Mesothelial cell of epicardium (in vitro differentiated cells): Measurements from ENCODE around the gene SLC16A10. TPM values are rescaled to one million over a fixed set of nuclear protein-coding genes. Genes with fewer than 3 reads are reported as not detected.

ENCODE experiments used
- DNase-seq, 2 experiments: peaks; one replicate each; pipeline ENCODE4 v3.0.0; 2021; ENCODE audit warnings: low spot score in 2 of 2; ENCODE audit not compliant: unreplicated experiment in 2 of 2
- H3K27ac Mint-ChIP-seq: 2 replicates; pipeline ENCODE4 v1.8.0; 2021; ENCODE audit warnings: mixed read lengths
- H3K27me3 Mint-ChIP-seq: 2 replicates; pipeline ENCODE4 v1.8.0; 2021; ENCODE audit warnings: low read depth, mixed read lengths
- H3K36me3 Mint-ChIP-seq: 2 replicates; pipeline ENCODE4 v1.8.0; 2021; ENCODE audit warnings: mixed read lengths
- H3K4me1 Mint-ChIP-seq: 2 replicates; pipeline ENCODE4 v1.8.0; 2021; ENCODE audit warnings: mixed read lengths
- H3K4me3 Mint-ChIP-seq: 2 replicates; pipeline ENCODE4 v1.8.0; 2021; ENCODE audit warnings: mild to moderate bottlenecking, moderate library complexity, mixed read lengths
- H3K9me3 Mint-ChIP-seq: 2 replicates; pipeline ENCODE4 v1.8.0; 2021; ENCODE audit warnings: mixed read lengths
- CTCF ChIP-seq: fragments of 200-600 bp; sonication (generic); IDR thresholded peaks from one replicate; pipeline ENCODE4 v1.5.0; 2021; ENCODE audit warnings: antibody characterized with exemption; ENCODE audit not compliant: unreplicated experiment
- total RNA-seq: library from RNA; stranded (reverse); gene quantifications from 3 replicates; pipeline ENCODE4 v1.2.1, GENCODE V29; 2021

The SLC16A10 gene
- total RNA-seq, 1 donor from 2014 or later: 18.0 TPM

GRCh38 chr6:111068866-111069234 is 18.5 kb upstream of the SLC16A10 start:
- no peaks in the 10 kb centered on the region for H3K27me3 Mint-ChIP-seq
- peaks cover 9% of the 10 kb centered on the region for H3K9me3 Mint-ChIP-seq
- peak overlapping the region; percentile 77 for H3K27ac Mint-ChIP-seq
- H3K4me1 Mint-ChIP-seq: peaks cover 38% of the 10 kb centered on the region
- no peak for DNase-seq
- H3K4me3 Mint-ChIP-seq: no peak overlapping the region
- TF ChIP-seq CTCF: no peak
- H3K36me3 Mint-ChIP-seq: peaks cover 4% of the 10 kb centered on the region

- peaks cover 44% of the 10 kb centered on the region for H3K4me1 Mint-ChIP-seq
- no peak for DNase-seq
- peaks cover 2% of the 10 kb centered on the region for H3K9me3 Mint-ChIP-seq
- H3K36me3 Mint-ChIP-seq: no peaks in the 10 kb centered on the region
- TF ChIP-seq CTCF: no peak
- no peak overlapping the region for H3K4me3 Mint-ChIP-seq
- no peak overlapping the region for H3K27ac Mint-ChIP-seq
- H3K27me3 Mint-ChIP-seq: no peaks in the 10 kb centered on the region
Measured at GRCh38 chr6:111069382-111070104, 17.8 kb upstream of the SLC16A10 start.

GRCh38 chr6:111070105-111071005 is 16.9 kb upstream of the SLC16A10 start:
- Mint-ChIP-seq H3K27me3 (no peaks in the 10 kb centered on the region), H3K9me3 (no peaks in the 10 kb centered on the region), H3K4me1 (peaks cover 44% of the 10 kb centered on the region), H3K27ac (no peak overlapping the region), H3K36me3 (no peaks in the 10 kb centered on the region), H3K4me3 (no peak overlapping the region)
- no peak for TF ChIP-seq CTCF
- DNase-seq: no peak

- H3K9me3 Mint-ChIP-seq: no peaks in the 10 kb centered on the region
- H3K27ac Mint-ChIP-seq: no peak overlapping the region
- H3K27me3 Mint-ChIP-seq: no peaks in the 10 kb centered on the region
- no peak for DNase-seq
- TF ChIP-seq CTCF: no peak
- peaks cover 40% of the 10 kb centered on the region for H3K4me1 Mint-ChIP-seq
- no peak overlapping the region for H3K4me3 Mint-ChIP-seq
- H3K36me3 Mint-ChIP-seq: no peaks in the 10 kb centered on the region
Measured at GRCh38 chr6:111072801-111073360, 14.4 kb upstream of the SLC16A10 start.

GRCh38 chr6:111074311-111074710 is 13.0 kb upstream of the SLC16A10 start:
- H3K4me1 Mint-ChIP-seq: peaks cover 37% of the 10 kb centered on the region
- no peaks in the 10 kb centered on the region for H3K27me3 Mint-ChIP-seq
- H3K9me3 Mint-ChIP-seq: no peaks in the 10 kb centered on the region
- peak overlapping the region; percentile 19 for H3K27ac Mint-ChIP-seq
- no peak overlapping the region for H3K4me3 Mint-ChIP-seq
- no peak for DNase-seq
- TF ChIP-seq CTCF: no peak
- H3K36me3 Mint-ChIP-seq: no peaks in the 10 kb centered on the region
